Gastroesophageal sphincter (tissue), 4 donors: Measurements from ENCODE around the gene ELP4. TPM values are rescaled to one million over a fixed set of nuclear protein-coding genes. Genes with fewer than 3 reads are reported as not detected.

Experiments
- ATAC-seq: fragments of 150-250 bp; one replicate; pipeline ENCODE4 v1.9.1; 2016; ENCODE audit warnings: mild to moderate bottlenecking, moderate library complexity
- H3K27ac ChIP-seq, 4 donors: fragments of 200-600 bp; sonication (generic) in 3 of 4; 1 replicate in 3 of 4; 2 replicates in 1 of 4; pipeline ENCODE4 v1.5.1; 2016 to 2019
- H3K27me3 ChIP-seq: fragments of 200-600 bp; sonication (generic); one replicate; pipeline ENCODE4 v1.5.1; 2019
- H3K36me3 ChIP-seq, 2 donors: fragments of 200-600 bp; sonication (generic); one replicate each; pipeline ENCODE4 v1.5.1; 2019; ENCODE audit warnings: control low read depth in 1 of 2
- H3K4me1 ChIP-seq, 3 donors: fragments of 200-600 bp; sonication (generic); 1 replicate in 2 of 3; 2 replicates in 1 of 3; pipeline ENCODE4 v1.5.1; 2016 to 2019; ENCODE audit warnings: control low read depth in 2 of 3
- H3K4me3 ChIP-seq, 2 donors: fragments of 200-600 bp; sonication (generic); one replicate each; pipeline ENCODE4 v1.5.1; 2019; ENCODE audit warnings: mild to moderate bottlenecking in 1 of 2, moderate library complexity in 1 of 2
- H3K9me3 ChIP-seq, 3 donors: fragments of 200-600 bp; sonication (generic); one replicate each; pipeline ENCODE4 v1.5.1; 2017 to 2019; ENCODE audit warnings: control low read depth in 2 of 3
- EP300 ChIP-seq: sonication (generic); formaldehyde crosslinking; IDR thresholded peaks from one replicate; pipeline ENCODE4 v1.6.1; 2017; ENCODE audit warnings: antibody characterized with exemption, mild to moderate bottlenecking
- POLR2A ChIP-seq, 2 donors: fragments of 450-650 bp; IDR thresholded peaks; one replicate each; pipeline ENCODE4 v1.6.1; 2017; ENCODE audit warnings: antibody characterized with exemption in 2 of 2, mild to moderate bottlenecking in 2 of 2, moderate library complexity in 1 of 2
- POLR2AphosphoS5 ChIP-seq: sonication (generic); formaldehyde crosslinking; IDR thresholded peaks from one replicate; pipeline ENCODE4 v1.6.1; 2017; ENCODE audit warnings: antibody characterized with exemption
- WGBS, 2 donors: methylation state at CpG; one replicate each; pipeline ENCODE4 v1.1.5; 2018; ENCODE audit warnings: low coverage in 1 of 2; 5-methylcytosine and 5-hydroxymethylcytosine counted together
- total RNA-seq, 4 donors: library from RNA; depleted of rRNA; stranded (reverse); fragments of >200 nt; gene quantifications; one replicate each; pipeline ENCODE4 v1.1.0, GENCODE V29; 2016
- TF ChIP-seq, protein P1 (sequence below), 4 experiments: fragments of 200-600 bp in 2 of 4; fragments of 450-650 bp in 2 of 4; sonication (generic) in 1 of 4; IDR thresholded peaks; one replicate each; pipeline ENCODE4 v1.5.1; 2017 to 2019; ENCODE audit warnings: antibody characterized with exemption in 4 of 4, mild to moderate bottlenecking in 2 of 4, moderate library complexity in 2 of 4

The ELP4 gene
- total RNA-seq, 4 donors from 2014 or later: 20.6 to 33.8 (median 31.6) TPM

DNA sequence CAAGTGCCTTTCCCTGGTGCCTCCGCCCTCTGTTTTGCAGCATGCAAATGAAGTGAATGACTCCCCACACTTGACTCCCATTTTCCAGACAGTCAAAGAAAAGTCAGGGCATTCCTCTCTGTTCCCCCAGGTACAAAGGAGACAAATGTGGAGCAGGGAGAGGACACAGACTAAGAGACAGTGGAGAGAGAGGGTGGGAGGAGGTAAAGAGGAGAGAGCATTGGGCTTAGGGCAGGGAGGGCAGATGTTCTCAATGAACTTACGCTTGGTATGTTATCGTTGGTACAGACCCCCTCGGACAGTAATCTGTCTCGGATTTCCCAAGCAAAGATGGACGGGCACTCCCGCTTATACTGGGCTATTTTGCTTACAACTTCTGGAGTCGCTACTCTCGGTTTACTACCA, 291.7 kb downstream of the ELP4 start:
- Histone ChIP-seq H3K4me1 (peaks cover 0 to 53% (median 23%) of the 10 kb centered on the region in 3 donors), H3K27me3 (peaks cover 100% of the 10 kb centered on the region), H3K9me3 (no peaks in the 10 kb centered on the region), H3K27ac (no peak overlapping the region), H3K4me3 (no peak overlapping the region), H3K36me3 (no peaks in the 10 kb centered on the region)
- 9 to 10% methylated on average over 6 to 9 of the region's 9 CpGs for WGBS, 2 donors
- TF ChIP-seq EP300 (no peak), POLR2AphosphoS5 (no peak), POLR2A (IDR thresholded peaks at IDR 0.05) (no peak)
- TF ChIP-seq, protein P1, sequence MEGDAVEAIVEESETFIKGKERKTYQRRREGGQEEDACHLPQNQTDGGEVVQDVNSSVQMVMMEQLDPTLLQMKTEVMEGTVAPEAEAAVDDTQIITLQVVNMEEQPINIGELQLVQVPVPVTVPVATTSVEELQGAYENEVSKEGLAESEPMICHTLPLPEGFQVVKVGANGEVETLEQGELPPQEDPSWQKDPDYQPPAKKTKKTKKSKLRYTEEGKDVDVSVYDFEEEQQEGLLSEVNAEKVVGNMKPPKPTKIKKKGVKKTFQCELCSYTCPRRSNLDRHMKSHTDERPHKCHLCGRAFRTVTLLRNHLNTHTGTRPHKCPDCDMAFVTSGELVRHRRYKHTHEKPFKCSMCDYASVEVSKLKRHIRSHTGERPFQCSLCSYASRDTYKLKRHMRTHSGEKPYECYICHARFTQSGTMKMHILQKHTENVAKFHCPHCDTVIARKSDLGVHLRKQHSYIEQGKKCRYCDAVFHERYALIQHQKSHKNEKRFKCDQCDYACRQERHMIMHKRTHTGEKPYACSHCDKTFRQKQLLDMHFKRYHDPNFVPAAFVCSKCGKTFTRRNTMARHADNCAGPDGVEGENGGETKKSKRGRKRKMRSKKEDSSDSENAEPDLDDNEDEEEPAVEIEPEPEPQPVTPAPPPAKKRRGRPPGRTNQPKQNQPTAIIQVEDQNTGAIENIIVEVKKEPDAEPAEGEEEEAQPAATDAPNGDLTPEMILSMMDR (IDR thresholded peaks at IDR 0.05): no peak
- ATAC-seq: no peak

DNA sequence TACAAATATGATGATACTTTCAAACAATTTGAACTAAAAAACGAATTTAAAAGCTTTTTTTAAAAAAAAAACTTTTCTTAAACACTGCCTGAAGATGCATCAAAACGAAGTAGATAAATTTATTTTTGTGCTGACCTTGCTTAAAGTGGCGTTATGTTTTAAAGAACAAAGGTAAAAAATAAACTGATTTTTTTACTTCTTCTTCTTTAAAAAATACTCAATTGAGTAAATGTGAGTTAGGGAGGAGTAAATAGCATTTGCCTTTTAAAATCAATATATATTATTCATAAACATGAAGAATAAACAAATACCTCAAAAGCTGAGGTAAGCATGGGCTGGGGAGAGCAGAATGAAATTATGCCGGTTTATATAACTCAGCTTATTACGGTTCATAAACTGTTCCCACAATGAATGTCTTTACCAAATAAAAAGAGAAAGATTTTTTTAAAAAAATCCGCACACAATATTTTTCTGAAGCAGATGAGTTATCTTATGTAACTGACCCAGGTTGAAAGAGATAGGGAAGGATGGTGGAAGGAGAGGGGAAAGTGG, 292.5 kb downstream of the ELP4 start:
- no peaks in the 10 kb centered on the region for H3K9me3 ChIP-seq
- no peaks in the 10 kb centered on the region for H3K36me3 ChIP-seq
- ATAC-seq: no peak
- H3K27ac ChIP-seq: no peak overlapping the region
- H3K27me3 ChIP-seq: peaks cover 100% of the 10 kb centered on the region
- H3K4me1 ChIP-seq: peaks cover 0 to 57% (median 23%) of the 10 kb centered on the region in 3 donors
- WGBS, 2 donors: 13 to 16% methylated on average over 6 of the region's 6 CpGs
- TF ChIP-seq, protein P1 (IDR thresholded peaks at IDR 0.05): no peak
- TF ChIP-seq EP300 (no peak), POLR2A (IDR thresholded peaks at IDR 0.05) (no peak), POLR2AphosphoS5 (no peak)
- H3K4me3 ChIP-seq: no peak overlapping the region

DNA sequence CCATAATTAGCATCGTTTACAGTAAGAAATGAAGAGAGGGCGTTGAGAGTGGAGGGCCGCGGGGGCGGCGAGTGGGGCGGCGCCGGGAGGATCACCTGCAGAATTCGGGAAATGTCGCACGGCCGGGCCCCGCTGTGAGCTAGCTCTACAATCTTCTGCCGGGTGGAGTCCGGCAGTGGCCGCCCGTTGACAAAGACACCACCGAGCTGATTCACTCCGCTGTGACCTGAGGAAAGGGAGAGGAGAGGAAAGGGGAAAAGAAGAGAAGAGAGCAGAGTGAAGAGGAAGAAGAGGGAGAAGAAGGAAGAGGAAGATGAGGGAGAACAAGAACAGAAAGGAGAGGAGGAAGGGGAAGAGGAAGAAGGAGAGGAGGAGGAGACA, 293.0 kb downstream of the ELP4 start:
- WGBS, 2 donors: 3 to 10% methylated on average over 10 to 19 of the region's 20 CpGs
- Histone ChIP-seq H3K27ac (no peak overlapping the region), H3K27me3 (peaks cover 100% of the 10 kb centered on the region), H3K4me1 (peaks cover 0 to 54% (median 23%) of the 10 kb centered on the region in 3 donors), H3K4me3 (no peak overlapping the region), H3K9me3 (no peaks in the 10 kb centered on the region), H3K36me3 (no peaks in the 10 kb centered on the region)
- TF ChIP-seq, protein P1 (IDR thresholded peaks at IDR 0.05): no peak
- TF ChIP-seq POLR2AphosphoS5 (no peak), EP300 (no peak), POLR2A (IDR thresholded peaks at IDR 0.05) (no peak)
- ATAC-seq: no peak

DNA sequence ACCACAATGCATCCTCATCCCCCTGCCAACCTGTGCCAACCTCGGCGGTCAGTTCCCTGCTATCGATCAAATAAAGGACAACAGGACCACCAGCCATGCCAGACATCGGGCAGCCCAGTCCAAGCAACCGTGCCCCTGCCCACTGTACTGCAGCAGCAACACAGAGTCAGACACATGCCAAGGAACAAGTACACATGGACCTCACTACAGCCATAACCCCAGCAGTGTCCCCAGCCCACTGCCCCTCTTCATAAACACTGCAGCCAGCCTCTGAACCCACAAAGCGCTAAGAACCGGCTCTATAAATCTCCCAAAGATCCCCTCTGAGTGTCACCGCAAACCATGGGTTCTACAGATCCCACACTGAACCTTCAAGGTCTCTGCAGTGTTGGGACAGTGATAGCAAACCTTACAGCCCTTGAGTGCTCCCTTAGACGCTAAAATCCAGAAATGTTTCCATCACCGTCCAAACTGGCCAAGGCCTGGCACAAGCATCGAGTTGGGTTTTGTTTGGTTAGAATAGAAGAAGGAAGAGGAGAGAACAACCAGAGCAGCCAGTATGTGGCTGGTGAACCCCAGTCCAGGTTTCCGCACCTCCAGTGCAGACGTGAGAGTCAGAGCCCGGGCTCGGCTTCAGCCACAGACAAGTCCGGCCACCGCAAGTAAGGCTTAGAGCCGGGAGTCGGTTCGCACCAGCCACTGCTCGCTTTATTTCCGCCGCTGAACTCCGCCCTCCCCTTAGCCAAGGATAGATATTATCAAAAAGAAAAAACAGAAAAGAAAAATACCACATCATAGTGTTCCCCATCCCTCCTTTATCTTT, 293.6 kb downstream of the ELP4 start:
- TF ChIP-seq, protein P1 (IDR thresholded peaks at IDR 0.05): no peak
- no peak for TF ChIP-seq POLR2A (IDR thresholded peaks at IDR 0.05)
- TF ChIP-seq EP300: no peak
- no peak for TF ChIP-seq POLR2AphosphoS5
- no peak for ATAC-seq

More for the DNA sequence above, 293.6 kb downstream of the ELP4 start:
- H3K36me3 ChIP-seq: no peaks in the 10 kb centered on the region
- peaks cover 0 to 48% (median 23%) of the 10 kb centered on the region in 3 donors for H3K4me1 ChIP-seq
- H3K27me3 ChIP-seq: peaks cover 100% of the 10 kb centered on the region
- no peak overlapping the region for H3K27ac ChIP-seq
- no peak overlapping the region for H3K4me3 ChIP-seq
- no peaks in the 10 kb centered on the region for H3K9me3 ChIP-seq
- WGBS, 2 donors: 0 to 14% methylated on average over 7 to 15 of the region's 24 CpGs
